Urinary bladder (tissue), 4 donors: ENCODE results near the gene MLF2. TPM values are rescaled to one million over a fixed set of nuclear protein-coding genes. Genes with fewer than 3 reads are reported as not detected.
"Not testable (repeated sequence)": the region's sequence is repeated elsewhere in the genome, so short reads cannot be mapped to it uniquely, and the experiment has no call there.

Experiments
- DNase-seq: peaks from one replicate; pipeline ENCODE4 v3.0.0-alpha.2; 2015; ENCODE audit errors: extremely low spot score
- H3K27ac ChIP-seq: one replicate; pipeline ENCODE4 v1.5.1; 2013; ENCODE audit warnings: low read depth, mild to moderate bottlenecking, moderate library complexity
- H3K36me3 ChIP-seq: one replicate; pipeline ENCODE4 v1.6.1; 2013; ENCODE audit warnings: mild to moderate bottlenecking, moderate library complexity; ENCODE audit not compliant: insufficient read depth
- H3K4me1 ChIP-seq: one replicate; pipeline ENCODE4 v1.6.1; 2013; ENCODE audit warnings: mild to moderate bottlenecking, moderate library complexity; ENCODE audit not compliant: insufficient read depth
- H3K4me3 ChIP-seq: one replicate; pipeline ENCODE4 v1.5.1; 2013; ENCODE audit warnings: low read depth, low read length
- WGBS: extraction: QIAGEN DNeasy Blood & Tissue Kit; methylation state at CpG from one replicate; pipeline ENCODE4 v1.1.7; 2013; 5-methylcytosine and 5-hydroxymethylcytosine counted together
- polyA plus RNA-seq: library from polyadenylated mRNA; stranded (reverse); fragments of 200-250 nt; gene quantifications from one replicate; pipeline ENCODE4 v1.2.3, GENCODE V29; 2013
- total RNA-seq: library from RNA; depleted of rRNA; stranded (reverse); fragments of >200 nt; gene quantifications from one replicate; pipeline ENCODE4 v1.2.3, GENCODE V29; 2014
- donor health status: healthy with polysubstance abuse.
- donor health status: healthy.

MLF2 gene
- total and polyA plus RNA-seq, 2 donors, result 51.0 to 240 TPM

- Histone ChIP-seq H3K36me3 (peaks cover 2% of the 10 kb centered on the region), H3K4me3 (no peak overlapping the region), H3K27ac (no peak overlapping the region), H3K4me1 (no peaks in the 10 kb centered on the region)
- DNase-seq, result no peak
- 77% methylated on average over 8 of the region's 10 CpGs for WGBS
These were observed 36.0 kb downstream of the MLF2 start for GRCh38 chr12:6716874-6717437.

- DNase-seq, H3K4me3 ChIP-seq, H3K4me1 ChIP-seq, H3K36me3 ChIP-seq, H3K27ac ChIP-seq: not testable (repeated sequence)
- 89% methylated on average over 23 of the region's 41 CpGs for WGBS
These were observed 36.7 kb downstream of the MLF2 start for GRCh38 chr12:6716031-6716873.

- H3K4me3 ChIP-seq, result no peak overlapping the region
- DNase-seq, result no peak
- H3K27ac ChIP-seq, result no peak overlapping the region
- H3K36me3 ChIP-seq, result no peaks in the 10 kb centered on the region
- no peaks in the 10 kb centered on the region for H3K4me1 ChIP-seq
- WGBS, result 75% methylated on average over 16 of the region's 16 CpGs
These were observed 44.0 kb downstream of the MLF2 start for GRCh38 chr12:6708960-6709394.

GRCh38 chr12:6708351-6708750, 44.6 kb downstream of the MLF2 start:
- not testable (repeated sequence) for H3K36me3 ChIP-seq, H3K4me1 ChIP-seq, DNase-seq, H3K4me3 ChIP-seq, H3K27ac ChIP-seq
- WGBS, result 93% methylated on average over 21 of the region's 21 CpGs

GRCh38 chr12:6703631-6704030, 49.3 kb downstream of the MLF2 start:
- no peak for DNase-seq
- H3K4me1 ChIP-seq, result peaks cover 1% of the 10 kb centered on the region
- no peaks in the 10 kb centered on the region for H3K36me3 ChIP-seq
- no peak overlapping the region for H3K27ac ChIP-seq
- 15% methylated on average over 10 of the region's 10 CpGs for WGBS
- H3K4me3 ChIP-seq, result no peak overlapping the region

GRCh38 chr12:6701078-6701768, 51.7 kb downstream of the MLF2 start:
- 27% methylated on average over 13 of the region's 13 CpGs for WGBS

GRCh38 chr12:6700646-6701051, 52.3 kb downstream of the MLF2 start, which contains the start of gene PIANP:
Gene PIANP, minus strand, starts transcription at chr12:6700815. Its CDS starts 2,754 bp downstream, at chr12:6698061.
- Histone ChIP-seq H3K36me3 (no peaks in the 10 kb centered on the region), H3K4me3 (peak within 1 kb of the TSS; percentile 71), H3K27ac (no peak within 1 kb of the TSS), H3K4me1 (peaks cover 1% of the 10 kb centered on the region)
- WGBS, result under 1% methylated on average over 43 of the region's 43 CpGs
- DNase-seq, result no peak

More at GRCh38 chr12:6701078-6701768, 51.7 kb downstream of the MLF2 start:
- H3K4me3 ChIP-seq, result peak overlapping the region; percentile 71
- H3K27ac ChIP-seq, result no peak overlapping the region
- H3K36me3 ChIP-seq, result no peaks in the 10 kb centered on the region
- DNase-seq, result no peak
- H3K4me1 ChIP-seq, result peaks cover 1% of the 10 kb centered on the region

GRCh38 chr12:6699989-6700645, 52.8 kb downstream of the MLF2 start:
- H3K27ac ChIP-seq, result no peak overlapping the region
- DNase-seq, result no peak
- peaks cover 1% of the 10 kb centered on the region for H3K4me1 ChIP-seq

GRCh38 chr12:6699259-6699988, 53.5 kb downstream of the MLF2 start:
- Histone ChIP-seq H3K4me3 (peak overlapping the region; percentile 71), H3K4me1 (peaks cover 1% of the 10 kb centered on the region), H3K27ac (no peak overlapping the region), H3K36me3 (no peaks in the 10 kb centered on the region)
- WGBS, result 26% methylated on average over 16 of the region's 16 CpGs
- no peak for DNase-seq

More at GRCh38 chr12:6699989-6700645, 52.8 kb downstream of the MLF2 start:
- under 1% methylated on average over 65 of the region's 65 CpGs for WGBS
- Histone ChIP-seq H3K36me3 (no peaks in the 10 kb centered on the region), H3K4me3 (peak overlapping the region; percentile 71)

GRCh38 chr12:6698352-6699046, 54.4 kb downstream of the MLF2 start:
- 70% methylated on average over 8 of the region's 8 CpGs for WGBS
- peaks cover 1% of the 10 kb centered on the region for H3K4me1 ChIP-seq
- H3K4me3 ChIP-seq, result no peak overlapping the region
- H3K27ac ChIP-seq, result no peak overlapping the region
- no peaks in the 10 kb centered on the region for H3K36me3 ChIP-seq
- no peak for DNase-seq
